ENCODE data around the gene ARHGEF1. TPM values are rescaled to one million over a fixed set of nuclear protein-coding genes. Genes with fewer than 3 reads are reported as not detected.

Gene ARHGEF1
- polyA plus RNA-seq, 4 donors: 49.7 to 120 (median 86.7) TPM

- Histone ChIP-seq H3K9me3 (ENCODE audit: control insufficient read depth in 2 of 2, insufficient read depth in 1 of 2, low read depth in 1 of 2, low read length in 1 of 2) (no peaks in the 10 kb centered on the region), H3K27me3 (ENCODE audit: control insufficient read depth in 3 of 3, insufficient read depth in 3 of 3, low read length in 3 of 3) (peaks cover 11 to 88% (median 48%) of the 10 kb centered on the region in 3 donors), H3K27ac (ENCODE audit: low read depth in 1 of 3, low read length in 2 of 3) (no peak overlapping the region), H3K36me3 (ENCODE audit: control insufficient read depth in 3 of 3, insufficient read depth in 2 of 3, low read depth in 1 of 3, low read length in 3 of 3) (no peaks in the 10 kb centered on the region), H3K4me1 (ENCODE audit: control insufficient read depth in 3 of 3, insufficient read depth in 2 of 3, low read depth in 1 of 3, low read length in 2 of 3) (no peaks in the 10 kb centered on the region), H3K4me3 (ENCODE audit: low read depth in 1 of 3, low read length in 3 of 3) (no peak overlapping the region)
- DNase-seq (no peak), FAIRE-seq (no peak)
- 79 to 92% (median 85%) methylated on average over 33 of the region's 33 CpGs for WGBS, 3 donors
Observed at GRCh38 chr19:41919948-41920712, 37.1 kb downstream of the ARHGEF1 start.

- DNase-seq (no peak), FAIRE-seq (no peak)
- H3K36me3 ChIP-seq (ENCODE audit: control insufficient read depth in 3 of 3, insufficient read depth in 2 of 3, low read depth in 1 of 3, low read length in 3 of 3): no peaks in the 10 kb centered on the region
- no peak overlapping the region for H3K4me3 ChIP-seq (ENCODE audit: low read depth in 1 of 3, low read length in 3 of 3)
- no peaks in the 10 kb centered on the region for H3K9me3 ChIP-seq (ENCODE audit: control insufficient read depth in 2 of 2, insufficient read depth in 1 of 2, low read depth in 1 of 2, low read length in 1 of 2)
- H3K27me3 ChIP-seq (ENCODE audit: control insufficient read depth in 3 of 3, insufficient read depth in 3 of 3, low read length in 3 of 3): peaks cover 6 to 88% (median 50%) of the 10 kb centered on the region in 3 donors
- no peaks in the 10 kb centered on the region for H3K4me1 ChIP-seq (ENCODE audit: control insufficient read depth in 3 of 3, insufficient read depth in 2 of 3, low read depth in 1 of 3, low read length in 2 of 3)
- no peak overlapping the region for H3K27ac ChIP-seq (ENCODE audit: low read depth in 1 of 3, low read length in 2 of 3)
- WGBS, 3 donors: 10 to 30% (median 19%) methylated on average over 25 to 26 of the region's 26 CpGs
Observed at GRCh38 chr19:41920882-41921576, 38.0 kb downstream of the ARHGEF1 start.

- Histone ChIP-seq H3K4me3 (ENCODE audit: low read depth in 1 of 3, low read length in 3 of 3) (no peak overlapping the region), H3K4me1 (ENCODE audit: control insufficient read depth in 3 of 3, insufficient read depth in 2 of 3, low read depth in 1 of 3, low read length in 2 of 3) (no peaks in the 10 kb centered on the region), H3K27ac (ENCODE audit: low read depth in 1 of 3, low read length in 2 of 3) (no peak overlapping the region), H3K36me3 (ENCODE audit: control insufficient read depth in 3 of 3, insufficient read depth in 2 of 3, low read depth in 1 of 3, low read length in 3 of 3) (no peaks in the 10 kb centered on the region), H3K9me3 (ENCODE audit: control insufficient read depth in 2 of 2, insufficient read depth in 1 of 2, low read depth in 1 of 2, low read length in 1 of 2) (no peaks in the 10 kb centered on the region), H3K27me3 (ENCODE audit: control insufficient read depth in 3 of 3, insufficient read depth in 3 of 3, low read length in 3 of 3) (peaks cover 4 to 88% (median 43%) of the 10 kb centered on the region in 3 donors)
- FAIRE-seq (no peak), DNase-seq (no peak)
- 17 to 25% (median 18%) methylated on average over 17 to 22 of the region's 22 CpGs for WGBS, 3 donors
Observed at GRCh38 chr19:41921577-41922576, 38.9 kb downstream of the ARHGEF1 start.

- Histone ChIP-seq H3K9me3 (ENCODE audit: control insufficient read depth in 2 of 2, insufficient read depth in 1 of 2, low read depth in 1 of 2, low read length in 1 of 2) (no peaks in the 10 kb centered on the region), H3K36me3 (ENCODE audit: control insufficient read depth in 3 of 3, insufficient read depth in 2 of 3, low read depth in 1 of 3, low read length in 3 of 3) (no peaks in the 10 kb centered on the region), H3K4me1 (ENCODE audit: control insufficient read depth in 3 of 3, insufficient read depth in 2 of 3, low read depth in 1 of 3, low read length in 2 of 3) (no peaks in the 10 kb centered on the region), H3K27ac (ENCODE audit: low read depth in 1 of 3, low read length in 2 of 3) (no peak overlapping the region), H3K4me3 (ENCODE audit: low read depth in 1 of 3, low read length in 3 of 3) (no peak overlapping the region), H3K27me3 (ENCODE audit: control insufficient read depth in 3 of 3, insufficient read depth in 3 of 3, low read length in 3 of 3) (peaks cover 0 to 92% (median 45%) of the 10 kb centered on the region in 3 donors)
- WGBS, 3 donors: 15 to 20% (median 20%) methylated on average over 15 to 18 of the region's 18 CpGs
- no peak for DNase-seq
- no peak for FAIRE-seq
Observed at GRCh38 chr19:41922585-41922984, 39.6 kb downstream of the ARHGEF1 start.

GRCh38 chr19:41923045-41923788 is 40.2 kb downstream of the ARHGEF1 start:
- WGBS, 3 donors: 29 to 43% (median 30%) methylated on average over 5 to 6 of the region's 6 CpGs
- H3K4me1 ChIP-seq (ENCODE audit: control insufficient read depth in 3 of 3, insufficient read depth in 2 of 3, low read depth in 1 of 3, low read length in 2 of 3): no peaks in the 10 kb centered on the region
- no peak for DNase-seq
- H3K27ac ChIP-seq (ENCODE audit: low read depth in 1 of 3, low read length in 2 of 3): no peak overlapping the region
- no peaks in the 10 kb centered on the region for H3K36me3 ChIP-seq (ENCODE audit: control insufficient read depth in 3 of 3, insufficient read depth in 2 of 3, low read depth in 1 of 3, low read length in 3 of 3)
- H3K9me3 ChIP-seq (ENCODE audit: control insufficient read depth in 2 of 2, insufficient read depth in 1 of 2, low read depth in 1 of 2, low read length in 1 of 2): no peaks in the 10 kb centered on the region
- no peak overlapping the region for H3K4me3 ChIP-seq (ENCODE audit: low read depth in 1 of 3, low read length in 3 of 3)
- FAIRE-seq: no peak
- peaks cover 0 to 92% (median 40%) of the 10 kb centered on the region in 3 donors for H3K27me3 ChIP-seq (ENCODE audit: control insufficient read depth in 3 of 3, insufficient read depth in 3 of 3, low read length in 3 of 3)

- Histone ChIP-seq H3K27me3 (ENCODE audit: control insufficient read depth in 3 of 3, insufficient read depth in 3 of 3, low read length in 3 of 3) (peaks cover 0 to 93% (median 41%) of the 10 kb centered on the region in 3 donors), H3K36me3 (ENCODE audit: control insufficient read depth in 3 of 3, insufficient read depth in 2 of 3, low read depth in 1 of 3, low read length in 3 of 3) (no peaks in the 10 kb centered on the region), H3K4me3 (ENCODE audit: low read depth in 1 of 3, low read length in 3 of 3) (no peak overlapping the region), H3K9me3 (ENCODE audit: control insufficient read depth in 2 of 2, insufficient read depth in 1 of 2, low read depth in 1 of 2, low read length in 1 of 2) (no peaks in the 10 kb centered on the region), H3K27ac (ENCODE audit: low read depth in 1 of 3, low read length in 2 of 3) (no peak overlapping the region), H3K4me1 (ENCODE audit: control insufficient read depth in 3 of 3, insufficient read depth in 2 of 3, low read depth in 1 of 3, low read length in 2 of 3) (peaks cover 0 to 7% (median 0%) of the 10 kb centered on the region in 3 donors)
- 16 to 40% (median 36%) methylated on average over 13 of the region's 13 CpGs for WGBS, 3 donors
- DNase-seq (no peak), FAIRE-seq (no peak)
Observed at GRCh38 chr19:41924151-41925145, 41.5 kb downstream of the ARHGEF1 start.
